Right lobe of liver (tissue), 4 donors: ENCODE results near the gene ITPR2.

Source experiments
- POLR2A ChIP-seq: fragments of 450-650 bp; IDR thresholded peaks from one replicate; pipeline ENCODE4 v1.6.1; 2017; ENCODE audit warnings: antibody characterized with exemption, mild to moderate bottlenecking
- TF ChIP-seq, protein P1 (sequence below), 4 donors: fragments of 200-600 bp in 3 of 4; fragments of 450-650 bp in 1 of 4; IDR thresholded peaks; one replicate each; pipeline versions ENCODE4 v1.5.1 to v1.8.0; 2016 to 2022; ENCODE audit warnings: antibody characterized with exemption in 4 of 4, mild to moderate bottlenecking in 2 of 4
- donor health status: DM: no; HTN: no; CAD: no.
- donor health status: DM: no; HTN: no; CAD: no.
- donor health status: DM: no; HTN: yes; CAD: no.

DNA sequence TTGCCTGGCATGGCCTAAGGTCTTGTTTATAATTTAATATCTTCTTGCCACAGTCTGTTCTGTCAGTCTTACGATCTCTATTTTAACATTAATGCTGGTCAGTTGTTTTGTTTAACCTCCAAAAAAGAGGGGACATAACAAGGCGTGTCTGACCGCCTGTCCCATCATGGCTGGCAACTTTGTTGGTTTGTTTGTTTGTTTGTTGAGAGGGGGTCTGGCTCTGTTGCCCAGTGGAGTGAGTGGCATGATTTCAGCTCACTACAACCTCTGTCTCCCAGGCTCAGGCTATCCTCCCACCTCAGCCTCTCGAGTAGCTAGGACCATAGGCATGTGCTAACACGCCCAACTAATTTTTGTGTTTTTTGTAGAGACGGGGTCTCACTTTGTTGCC, 36.1 kb upstream of the ITPR2 start:
- TF ChIP-seq, protein P1, sequence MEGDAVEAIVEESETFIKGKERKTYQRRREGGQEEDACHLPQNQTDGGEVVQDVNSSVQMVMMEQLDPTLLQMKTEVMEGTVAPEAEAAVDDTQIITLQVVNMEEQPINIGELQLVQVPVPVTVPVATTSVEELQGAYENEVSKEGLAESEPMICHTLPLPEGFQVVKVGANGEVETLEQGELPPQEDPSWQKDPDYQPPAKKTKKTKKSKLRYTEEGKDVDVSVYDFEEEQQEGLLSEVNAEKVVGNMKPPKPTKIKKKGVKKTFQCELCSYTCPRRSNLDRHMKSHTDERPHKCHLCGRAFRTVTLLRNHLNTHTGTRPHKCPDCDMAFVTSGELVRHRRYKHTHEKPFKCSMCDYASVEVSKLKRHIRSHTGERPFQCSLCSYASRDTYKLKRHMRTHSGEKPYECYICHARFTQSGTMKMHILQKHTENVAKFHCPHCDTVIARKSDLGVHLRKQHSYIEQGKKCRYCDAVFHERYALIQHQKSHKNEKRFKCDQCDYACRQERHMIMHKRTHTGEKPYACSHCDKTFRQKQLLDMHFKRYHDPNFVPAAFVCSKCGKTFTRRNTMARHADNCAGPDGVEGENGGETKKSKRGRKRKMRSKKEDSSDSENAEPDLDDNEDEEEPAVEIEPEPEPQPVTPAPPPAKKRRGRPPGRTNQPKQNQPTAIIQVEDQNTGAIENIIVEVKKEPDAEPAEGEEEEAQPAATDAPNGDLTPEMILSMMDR (IDR thresholded peaks at IDR 0.05): no peak
- no peak for TF ChIP-seq POLR2A
